M059J (cell line): ENCODE results near the gene HSCB. TPM values are rescaled to one million over a fixed set of nuclear protein-coding genes. Genes with fewer than 3 reads are reported as not detected.
"Not testable (repeated sequence)": the region's sequence is repeated elsewhere in the genome, so short reads cannot be mapped to it uniquely, and the experiment has no call there.

ENCODE experiments used
- DNase-seq: peaks from one replicate; pipeline ENCODE4 v3.0.0-alpha.2; 2012; ENCODE audit warnings: low read depth
- total RNA-seq: library from RNA; depleted of rRNA; stranded (reverse); fragments of >200 nt; shearing (Covaris generic); gene quantifications from 2 replicates; pipeline ENCODE4 v1.2.3, GENCODE V29; 2014; rRNA removed

HSCB gene
- total RNA-seq, 1 experiment from 2014 or later: 26.8 TPM

- DNase-seq: no peak
Measured at GRCh38 chr22:28791124-28791523, 49.3 kb downstream of the HSCB start.

GRCh38 chr22:28791841-28792490, 50.1 kb downstream of the HSCB start:
- DNase-seq: no peak

GRCh38 chr22:28792491-28793383, 50.9 kb downstream of the HSCB start:
- no peak for DNase-seq

GRCh38 chr22:28793976-28794584, 52.2 kb downstream of the HSCB start:
- no peak for DNase-seq

GRCh38 chr22:28795071-28795693, 53.3 kb downstream of the HSCB start:
- no peak for DNase-seq

GRCh38 chr22:28795932-28796856, 54.4 kb downstream of the HSCB start:
- no peak for DNase-seq

GRCh38 chr22:28798810-28799605, 57.2 kb downstream of the HSCB start:
- peak; percentile 72 for DNase-seq

- peak; percentile 53 for DNase-seq
Measured at GRCh38 chr22:28799606-28800307, 57.9 kb downstream of the HSCB start.

GRCh38 chr22:28800308-28801041, 58.6 kb downstream of the HSCB start, which contains the start of gene XBP1:
Gene XBP1 (minus strand): TSS chr22:28800569.
- peak; percentile 89 for DNase-seq

GRCh38 chr22:28801845-28802594, 60.2 kb downstream of the HSCB start:
- no peak for DNase-seq

- no peak for DNase-seq
Measured at GRCh38 chr22:28802595-28803123, 60.8 kb downstream of the HSCB start.

GRCh38 chr22:28805426-28805825, 63.6 kb downstream of the HSCB start:
- DNase-seq: not testable (repeated sequence)

Other genes with a start within 250 kb of the HSCB start
- 8.7 and 13.9 TPM in 2 replicates for gene TTC28, start 62.2 kb upstream of the HSCB start, total RNA-seq
- 18.4 and 44.7 TPM in 2 replicates for gene CHEK2, start 219 bp upstream of the HSCB start, total RNA-seq
- 24.4 and 35.2 TPM in 2 replicates for gene CCDC117, start 30.7 kb downstream of the HSCB start, total RNA-seq
- gene XBP1, start 58.5 kb downstream of the HSCB start, total RNA-seq: 170 and 177 TPM in 2 replicates
- 2.5 and 5.1 TPM in 2 replicates for gene ZNRF3, start 141.5 kb downstream of the HSCB start, total RNA-seq